Progenitor cell of endocrine pancreas (in vitro differentiated cells): ENCODE results near the gene AMDHD2. TPM values are rescaled to one million over a fixed set of nuclear protein-coding genes. Genes with fewer than 3 reads are reported as not detected.

Experiments
- DNase-seq: peaks from one replicate; pipeline ENCODE4 v3.0.0; 2021; ENCODE audit warnings: low spot score; ENCODE audit not compliant: unreplicated experiment
- H3K27ac Mint-ChIP-seq: 2 replicates; pipeline ENCODE4 v1.8.0; 2021; ENCODE audit warnings: mild to moderate bottlenecking, moderate library complexity, mixed read lengths
- H3K27me3 Mint-ChIP-seq: 2 replicates; pipeline ENCODE4 v1.8.0; 2021; ENCODE audit warnings: mixed read lengths
- H3K36me3 Mint-ChIP-seq: 2 replicates; pipeline ENCODE4 v1.8.0; 2022; ENCODE audit warnings: mixed read lengths; ENCODE audit not compliant: insufficient read depth
- H3K4me1 Mint-ChIP-seq: 2 replicates; pipeline ENCODE4 v1.8.0; 2021; ENCODE audit warnings: low read depth, mixed read lengths
- H3K4me3 Mint-ChIP-seq: 2 replicates; pipeline ENCODE4 v1.8.0; 2021; ENCODE audit warnings: low read depth, mild to moderate bottlenecking, moderate library complexity, mixed read lengths
- H3K9me3 Mint-ChIP-seq: 2 replicates; pipeline ENCODE4 v1.8.0; 2021; ENCODE audit warnings: low read depth, mixed read lengths
- total RNA-seq: library from RNA; stranded (reverse); gene quantifications from 2 replicates; pipeline ENCODE4 v1.2.1, GENCODE V29; 2021
- TF ChIP-seq, protein P1 (sequence below): fragments of 200-600 bp; sonication (generic); IDR thresholded peaks from one replicate; pipeline ENCODE4 v1.5.0; 2021; ENCODE audit warnings: antibody characterized with exemption, mild to moderate bottlenecking; ENCODE audit not compliant: unreplicated experiment

AMDHD2 gene
- total RNA-seq, 1 donor from 2014 or later, result 40.8 TPM

GRCh38 chr16:2495041-2495440 lies 25.1 kb upstream of the AMDHD2 start:
- no peak for DNase-seq
- TF ChIP-seq, protein P1, sequence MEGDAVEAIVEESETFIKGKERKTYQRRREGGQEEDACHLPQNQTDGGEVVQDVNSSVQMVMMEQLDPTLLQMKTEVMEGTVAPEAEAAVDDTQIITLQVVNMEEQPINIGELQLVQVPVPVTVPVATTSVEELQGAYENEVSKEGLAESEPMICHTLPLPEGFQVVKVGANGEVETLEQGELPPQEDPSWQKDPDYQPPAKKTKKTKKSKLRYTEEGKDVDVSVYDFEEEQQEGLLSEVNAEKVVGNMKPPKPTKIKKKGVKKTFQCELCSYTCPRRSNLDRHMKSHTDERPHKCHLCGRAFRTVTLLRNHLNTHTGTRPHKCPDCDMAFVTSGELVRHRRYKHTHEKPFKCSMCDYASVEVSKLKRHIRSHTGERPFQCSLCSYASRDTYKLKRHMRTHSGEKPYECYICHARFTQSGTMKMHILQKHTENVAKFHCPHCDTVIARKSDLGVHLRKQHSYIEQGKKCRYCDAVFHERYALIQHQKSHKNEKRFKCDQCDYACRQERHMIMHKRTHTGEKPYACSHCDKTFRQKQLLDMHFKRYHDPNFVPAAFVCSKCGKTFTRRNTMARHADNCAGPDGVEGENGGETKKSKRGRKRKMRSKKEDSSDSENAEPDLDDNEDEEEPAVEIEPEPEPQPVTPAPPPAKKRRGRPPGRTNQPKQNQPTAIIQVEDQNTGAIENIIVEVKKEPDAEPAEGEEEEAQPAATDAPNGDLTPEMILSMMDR, result no peak
- Mint-ChIP-seq H3K4me1 (peaks cover 2% of the 10 kb centered on the region), H3K9me3 (no peaks in the 10 kb centered on the region), H3K36me3 (peaks cover 1% of the 10 kb centered on the region), H3K27me3 (no peaks in the 10 kb centered on the region), H3K4me3 (no peak overlapping the region), H3K27ac (no peak overlapping the region)

DNA sequence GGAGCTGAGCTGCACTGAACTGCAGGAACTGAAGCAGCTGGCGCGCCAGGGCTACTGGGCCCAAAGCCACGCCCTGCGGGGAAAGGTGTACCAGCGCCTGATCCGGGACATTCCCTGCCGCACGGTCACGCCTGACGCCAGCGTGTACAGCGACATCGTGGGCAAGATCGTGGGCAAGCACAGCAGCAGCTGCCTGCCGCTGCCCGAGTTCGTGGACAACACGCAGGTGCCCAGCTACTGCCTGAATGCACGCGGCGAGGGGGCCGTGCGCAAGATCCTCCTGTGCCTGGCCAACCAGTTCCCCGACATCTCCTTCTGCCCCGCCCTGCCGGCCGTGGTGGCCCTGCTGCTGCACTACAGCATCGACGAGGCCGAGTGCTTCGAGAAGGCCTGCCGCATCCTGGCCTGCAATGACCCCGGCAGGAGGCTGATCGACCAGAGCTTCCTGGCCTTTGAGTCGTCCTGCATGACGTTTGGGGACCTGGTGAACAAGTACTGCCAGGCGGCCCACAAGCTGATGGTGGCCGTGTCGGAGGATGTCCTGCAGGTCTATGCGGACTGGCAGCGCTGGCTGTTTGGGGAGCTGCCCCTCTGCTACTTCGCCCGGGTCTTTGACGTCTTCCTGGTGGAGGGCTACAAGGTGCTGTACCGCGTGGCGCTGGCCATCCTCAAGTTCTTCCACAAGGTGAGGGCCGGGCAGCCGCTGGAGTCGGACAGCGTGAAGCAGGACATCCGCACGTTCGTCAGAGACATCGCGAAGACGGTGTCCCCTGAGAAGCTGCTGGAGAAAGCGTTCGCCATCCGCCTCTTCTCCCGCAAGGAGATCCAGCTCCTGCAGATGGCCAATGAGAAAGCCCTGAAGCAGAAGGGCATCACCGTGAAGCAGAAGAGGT lies 23.7 kb upstream of the AMDHD2 start:
- no peaks in the 10 kb centered on the region for H3K9me3 Mint-ChIP-seq

DNA sequence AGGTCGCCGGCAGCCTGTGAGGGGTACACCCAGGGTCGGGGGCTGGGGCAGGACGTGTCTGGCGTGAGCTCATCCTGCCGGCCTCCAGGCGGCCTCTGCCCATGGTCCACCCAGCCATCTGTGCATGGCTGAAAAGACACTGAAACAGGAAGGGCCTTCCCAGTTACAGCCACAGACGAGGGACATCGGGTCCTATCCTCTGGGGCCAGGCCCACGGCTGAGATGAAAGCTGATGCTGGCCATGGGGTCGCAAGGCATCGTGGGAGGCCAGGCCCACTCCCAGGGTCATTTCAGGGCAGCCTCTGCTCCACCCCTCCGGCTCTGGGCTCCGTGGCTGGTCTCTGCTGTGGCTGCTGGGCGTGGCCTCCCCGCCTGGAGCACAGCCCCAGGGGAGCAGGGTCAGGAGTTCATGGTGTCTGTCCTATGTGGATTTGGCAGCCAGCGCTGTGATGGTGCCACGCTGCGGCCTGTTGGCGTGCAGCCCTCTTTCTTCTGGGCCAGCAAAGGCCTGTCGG lies 23.0 kb upstream of the AMDHD2 start:
- Mint-ChIP-seq H3K36me3 (peaks cover 1% of the 10 kb centered on the region), H3K27ac (no peak overlapping the region), H3K4me3 (no peak overlapping the region), H3K9me3 (no peaks in the 10 kb centered on the region), H3K27me3 (no peaks in the 10 kb centered on the region), H3K4me1 (peaks cover 2% of the 10 kb centered on the region)
- TF ChIP-seq, protein P1, result no peak
- no peak for DNase-seq

More for the DNA sequence above, 23.7 kb upstream of the AMDHD2 start:
- no peaks in the 10 kb centered on the region for H3K27me3 Mint-ChIP-seq
- peaks cover 1% of the 10 kb centered on the region for H3K36me3 Mint-ChIP-seq
- H3K4me3 Mint-ChIP-seq, result no peak overlapping the region
- H3K4me1 Mint-ChIP-seq, result peaks cover 2% of the 10 kb centered on the region
- no peak for DNase-seq
- TF ChIP-seq, protein P1, result no peak
- H3K27ac Mint-ChIP-seq, result no peak overlapping the region

DNA sequence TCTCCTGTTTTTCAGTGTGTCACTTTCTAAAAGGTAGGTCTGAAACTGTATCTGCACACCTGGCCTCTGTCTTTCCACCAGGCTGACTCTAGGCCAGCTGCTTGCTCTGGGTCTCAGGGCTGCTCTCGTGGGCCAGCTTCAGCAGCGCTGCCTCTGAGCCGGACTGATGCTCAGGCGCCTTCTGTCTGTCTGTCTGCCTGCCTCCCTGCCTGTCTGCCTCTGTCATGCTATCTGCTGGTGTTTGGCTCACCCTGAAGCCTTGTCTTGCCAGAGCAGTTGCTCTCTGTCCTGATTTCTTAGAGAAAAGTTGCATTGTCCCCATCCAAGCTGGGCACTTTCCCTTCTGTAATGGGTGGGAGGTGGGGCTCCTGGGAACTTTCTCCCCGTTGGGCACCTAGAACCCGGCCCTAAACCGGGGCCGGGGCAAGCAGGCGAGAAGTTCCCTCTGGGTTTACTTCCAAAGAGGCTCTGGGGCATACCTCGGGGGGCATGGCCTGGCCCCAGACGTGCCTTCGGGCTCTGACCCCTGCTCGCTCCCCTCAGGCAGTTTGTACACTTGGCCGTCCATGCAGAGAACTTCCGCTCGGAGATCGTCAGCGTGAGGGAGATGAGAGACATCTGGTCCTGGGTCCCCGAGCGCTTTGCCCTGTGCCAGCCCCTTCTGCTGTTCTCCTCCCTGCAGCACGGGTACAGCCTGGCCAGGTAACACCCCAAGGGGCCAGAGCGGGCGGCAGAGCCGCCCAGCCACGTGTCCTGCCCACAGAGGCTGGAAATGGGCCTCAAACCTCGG lies 22.3 kb upstream of the AMDHD2 start:
- Mint-ChIP-seq H3K36me3 (peaks cover 1% of the 10 kb centered on the region), H3K27me3 (no peaks in the 10 kb centered on the region), H3K27ac (no peak overlapping the region), H3K4me3 (no peak overlapping the region), H3K4me1 (no peaks in the 10 kb centered on the region), H3K9me3 (no peaks in the 10 kb centered on the region)
- no peak for DNase-seq
- TF ChIP-seq, protein P1, result no peak
